CD4-positive, alpha-beta T cell (primary cell): ENCODE results near the gene FAM222B. TPM values are rescaled to one million over a fixed set of nuclear protein-coding genes. Genes with fewer than 3 reads are reported as not detected.

Experiments used
- ATAC-seq: fragments of 200-7000 bp; cut with Tn5 transposase; one replicate; pipeline ENCODE4 v1.10.0; 2022; ENCODE audit warnings: mild to moderate bottlenecking; ENCODE audit not compliant: poor library complexity
- CTCF ChIA-PET: fragments of 350-600 bp; sonication (Branson Sonifier 250); formaldehyde crosslinking; loops from one replicate; lab custom pipeline; 2021; ENCODE audit warnings: antibody characterized with exemption, inconsistent platforms; lab: Charles Lee
- POLR2A ChIA-PET: fragments of 350-600 bp; sonication (Branson Sonifier 250); formaldehyde crosslinking; loops from one replicate; lab custom pipeline; 2021; ENCODE audit warnings: antibody characterized with exemption, inconsistent platforms; lab: Charles Lee
- DNase-seq, 14 experiments: peaks; one replicate each; pipeline ENCODE4 v3.0.0-alpha.2; 2013 to 2020; ENCODE audit warnings: mixed read lengths in 2 of 14
- H3K27ac ChIP-seq, 2 donors: one replicate each; pipeline versions ENCODE4 v1.5.1 to v1.7.0; 2013; ENCODE audit warnings: low read length in 2 of 2, low read depth in 1 of 2, mild to moderate bottlenecking in 1 of 2
- H3K27me3 ChIP-seq, 2 experiments: 1 replicate in 1 of 2; 2 replicates in 1 of 2; pipeline versions ENCODE4 v1.6.1 to v1.7.0; 2013; ENCODE audit warnings: low read length in 2 of 2, control low read depth in 1 of 2, mild to moderate bottlenecking in 1 of 2, moderate library complexity in 1 of 2; ENCODE audit not compliant: insufficient read depth in 2 of 2, control insufficient read depth in 1 of 2
- H3K36me3 ChIP-seq: one replicate; pipeline ENCODE4 v1.6.1; 2013; ENCODE audit warnings: low read length, control low read depth; ENCODE audit not compliant: insufficient read depth
- H3K4me1 ChIP-seq: one replicate; pipeline ENCODE4 v1.6.1; 2013; ENCODE audit warnings: low read length, control low read depth; ENCODE audit not compliant: insufficient read depth
- H3K4me3 ChIP-seq: one replicate; pipeline ENCODE4 v1.5.1; 2013; ENCODE audit warnings: mild to moderate bottlenecking, low read length, moderate library complexity
- H3K9me3 ChIP-seq, 2 experiments: 1 replicate in 1 of 2; 2 replicates in 1 of 2; pipeline versions ENCODE4 v1.6.1 to v1.7.0; 2013; ENCODE audit warnings: low read length in 2 of 2, mild to moderate bottlenecking in 2 of 2, control low read depth in 1 of 2, moderate library complexity in 1 of 2; ENCODE audit not compliant: control insufficient read depth in 1 of 2, insufficient read depth in 1 of 2
- H3K27ac Mint-ChIP-seq: one replicate; pipeline ENCODE4 v1.8.0; 2020; ENCODE audit warnings: mixed read lengths
- H3K27me3 Mint-ChIP-seq: one replicate; pipeline ENCODE4 v1.8.0; 2021; ENCODE audit warnings: mixed read lengths
- H3K36me3 Mint-ChIP-seq: one replicate; pipeline ENCODE4 v1.8.0; 2021; ENCODE audit warnings: low read depth, mixed read lengths
- H3K4me1 Mint-ChIP-seq: one replicate; pipeline ENCODE4 v1.8.0; 2021; ENCODE audit warnings: low read depth, mixed read lengths
- H3K4me3 Mint-ChIP-seq: one replicate; pipeline ENCODE4 v1.8.0; 2020; ENCODE audit warnings: mild to moderate bottlenecking, mixed read lengths
- H3K9me3 Mint-ChIP-seq: one replicate; pipeline ENCODE4 v1.8.0; 2020; ENCODE audit warnings: mixed read lengths
- intact Hi-C, 2 experiments: fragments of 100-400 bp; cut with DNase I in 1 of 2; cut with micrococcal nuclease in 1 of 2; formaldehyde crosslinking; loops; one replicate each; pipeline versions ENCODE4 v1.15.1 to v1.9.0; 2023 to 2025; cut with DNase I, micrococcal nuclease
- total RNA-seq, 174 experiments: library from RNA in 2 of 174; stranded (reverse) in 2 of 174; gene quantifications; one replicate each; pipeline ENCODE4 v1.2.3 and lab custom pipeline; 2021 to 2026
- TF ChIP-seq, protein P1 (sequence below): fragments of 200-600 bp; IDR thresholded peaks from one replicate; pipeline ENCODE4 v1.8.0; 2022; ENCODE audit warnings: antibody characterized with exemption, mild to moderate bottlenecking

FAM222B gene
- total RNA-seq, 2 experiments from 2014 or later: 17.3 to 17.5 TPM

DNA sequence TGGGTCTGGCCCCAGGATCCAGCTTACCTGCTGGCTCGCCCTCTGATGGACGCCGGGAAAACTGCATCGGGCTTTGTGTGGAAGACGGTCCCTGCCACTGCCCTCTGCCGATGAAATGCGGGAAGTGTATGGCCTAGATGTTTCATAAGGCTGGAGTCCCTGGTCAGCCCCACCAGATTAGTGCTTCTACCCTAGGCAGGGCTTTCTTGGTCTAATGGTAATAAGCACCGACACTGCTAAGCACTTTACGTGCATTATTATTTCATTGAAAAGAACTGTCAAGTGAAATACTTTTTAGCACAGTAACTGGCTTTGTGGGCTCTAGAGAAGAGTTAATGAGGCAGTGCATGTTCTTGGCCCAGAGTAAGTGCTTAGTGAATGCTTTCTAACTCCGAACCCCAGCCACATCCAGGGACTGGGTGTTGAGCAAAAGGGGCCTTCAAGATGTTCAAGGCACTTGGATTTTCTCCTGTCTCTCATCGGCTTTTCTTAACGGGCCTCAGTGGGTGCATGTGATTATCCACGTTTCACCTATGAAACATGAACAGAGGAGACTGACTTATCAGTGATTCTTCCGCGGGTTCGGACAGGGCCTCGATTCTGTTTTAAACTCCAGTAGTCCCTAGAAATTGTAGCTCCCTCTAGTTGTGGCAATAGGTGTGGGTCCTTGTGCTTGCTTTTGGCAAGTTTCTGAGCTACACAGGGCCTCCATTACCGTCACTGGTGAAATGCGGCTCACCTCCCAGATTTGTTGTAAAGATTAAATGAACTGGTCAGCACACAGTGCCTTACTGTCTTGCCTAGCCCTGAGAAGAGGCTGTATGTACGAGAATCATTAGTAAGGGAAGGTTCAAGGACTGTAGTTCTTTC lies 92.2 kb downstream of the FAM222B start:
- no peaks in the 10 kb centered on the region for H3K27me3 ChIP-seq
- H3K27ac ChIP-seq: no peak overlapping the region
- peak overlapping the region; percentile 70 for H3K27ac Mint-ChIP-seq
- peaks cover 22% of the 10 kb centered on the region for H3K36me3 Mint-ChIP-seq
- H3K4me3 ChIP-seq: no peak overlapping the region
- no peaks in the 10 kb centered on the region for H3K9me3 Mint-ChIP-seq
- DNase-seq (peak; percentile 82 to 94 (median 86)), ATAC-seq (peak; percentile 90)
- H3K27me3 Mint-ChIP-seq: no peaks in the 10 kb centered on the region
- peak overlapping the region; percentile 42 for H3K4me3 Mint-ChIP-seq
- intact Hi-C loops: loop anchor here (1.0 kb wide), 1 partner anchor 23 kb away; no protein-coding TSS in a partner anchor
- peaks cover 30% of the 10 kb centered on the region for H3K36me3 ChIP-seq
- H3K4me1 Mint-ChIP-seq: peaks cover 21% of the 10 kb centered on the region
- ChIA-PET CTCF (interaction anchor here (0.6 to 12.6 kb wide), 23 partner anchors 10 to 202 kb away, joined by 3 to 373 read pairs (median 4); partner anchors contain the start of genes DHRS13, FLOT2, NEK8 and PHF12), POLR2A (interaction anchor here (0.6 to 13.8 kb wide), 3 partner anchors 22 to 197 kb away, joined by 3 to 268 read pairs (median 4); partner anchors contain the start of genes FLOT2, NEK8 and TLCD1)
- no peaks in the 10 kb centered on the region for H3K9me3 ChIP-seq
- TF ChIP-seq, protein P1, sequence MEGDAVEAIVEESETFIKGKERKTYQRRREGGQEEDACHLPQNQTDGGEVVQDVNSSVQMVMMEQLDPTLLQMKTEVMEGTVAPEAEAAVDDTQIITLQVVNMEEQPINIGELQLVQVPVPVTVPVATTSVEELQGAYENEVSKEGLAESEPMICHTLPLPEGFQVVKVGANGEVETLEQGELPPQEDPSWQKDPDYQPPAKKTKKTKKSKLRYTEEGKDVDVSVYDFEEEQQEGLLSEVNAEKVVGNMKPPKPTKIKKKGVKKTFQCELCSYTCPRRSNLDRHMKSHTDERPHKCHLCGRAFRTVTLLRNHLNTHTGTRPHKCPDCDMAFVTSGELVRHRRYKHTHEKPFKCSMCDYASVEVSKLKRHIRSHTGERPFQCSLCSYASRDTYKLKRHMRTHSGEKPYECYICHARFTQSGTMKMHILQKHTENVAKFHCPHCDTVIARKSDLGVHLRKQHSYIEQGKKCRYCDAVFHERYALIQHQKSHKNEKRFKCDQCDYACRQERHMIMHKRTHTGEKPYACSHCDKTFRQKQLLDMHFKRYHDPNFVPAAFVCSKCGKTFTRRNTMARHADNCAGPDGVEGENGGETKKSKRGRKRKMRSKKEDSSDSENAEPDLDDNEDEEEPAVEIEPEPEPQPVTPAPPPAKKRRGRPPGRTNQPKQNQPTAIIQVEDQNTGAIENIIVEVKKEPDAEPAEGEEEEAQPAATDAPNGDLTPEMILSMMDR: peak; percentile 100
- peaks cover 27% of the 10 kb centered on the region for H3K4me1 ChIP-seq

DNA sequence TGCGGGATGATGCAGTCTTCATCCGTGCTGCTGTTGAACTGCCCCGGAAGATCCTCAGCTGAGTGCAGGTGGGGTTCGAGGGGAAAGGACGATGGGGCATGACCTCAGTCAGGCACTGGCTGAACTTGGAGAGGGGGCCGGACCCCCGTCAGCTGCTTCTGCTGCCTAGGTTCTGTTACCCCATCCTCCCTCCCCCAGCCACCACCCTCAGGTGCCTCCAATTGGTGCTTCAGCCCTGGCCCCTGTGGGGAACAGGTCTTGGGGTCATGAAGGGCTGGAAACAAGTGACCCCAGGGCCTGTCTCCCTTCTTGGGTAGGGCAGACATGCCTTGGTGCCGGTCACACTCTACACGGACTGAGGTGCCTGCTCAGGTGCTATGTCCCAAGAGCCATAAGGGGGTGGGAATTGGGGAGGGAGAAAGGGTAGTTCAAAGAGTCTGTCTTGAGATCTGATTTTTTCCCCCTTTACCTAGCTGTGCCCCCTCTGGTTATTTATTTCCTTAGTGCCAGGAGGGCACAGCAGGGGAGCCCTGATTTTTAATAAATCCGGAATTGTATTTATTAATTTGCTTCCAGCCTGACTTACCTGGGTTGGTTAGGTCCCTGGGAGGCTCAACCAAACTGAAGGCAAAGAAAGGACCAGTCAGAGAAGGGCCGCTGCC lies 92.9 kb downstream of the FAM222B start:
- POLR2A ChIA-PET: interaction anchor here (0.6 to 13.8 kb wide), 4 partner anchors 22 to 198 kb away, joined by 3 to 268 read pairs (median 4); partner anchors contain the start of genes FLOT2, NEK8, RPL23A and TLCD1
- no peak for ATAC-seq
- H3K4me1 ChIP-seq: peaks cover 35% of the 10 kb centered on the region
- no peak overlapping the region for H3K4me3 ChIP-seq
- no peaks in the 10 kb centered on the region for H3K27me3 ChIP-seq
- H3K9me3 ChIP-seq: no peaks in the 10 kb centered on the region
- TF ChIP-seq, protein P1: no peak
- Mint-ChIP-seq H3K9me3 (no peaks in the 10 kb centered on the region), H3K4me1 (peaks cover 29% of the 10 kb centered on the region), H3K4me3 (peak overlapping the region; percentile 42), H3K27me3 (no peaks in the 10 kb centered on the region), H3K36me3 (peaks cover 22% of the 10 kb centered on the region), H3K27ac (peak overlapping the region; percentile 70)
- CTCF ChIA-PET: interaction anchor here (0.6 to 12.6 kb wide), 22 partner anchors 9 to 203 kb away, joined by 3 to 373 read pairs (median 4); partner anchors contain the start of genes DHRS13, FLOT2, NEK8 and PHF12
- intact Hi-C loops: loop anchor here (1.0 to 10.0 kb wide), 2 partner anchors 22 to 835 kb away; partner anchors contain the start of gene GIT1 (in 1 of the 2)
- peak in 1 of 14 experiments; percentile 34 for DNase-seq
- H3K36me3 ChIP-seq: peaks cover 30% of the 10 kb centered on the region
- H3K27ac ChIP-seq: no peak overlapping the region
